HCT116 (cell line): ENCODE measurements around the gene HDLBP. TPM values are rescaled to one million over a fixed set of nuclear protein-coding genes. Genes with fewer than 3 reads are reported as not detected.

Experiments used
- ATAC-seq: fragments of 200-7000 bp; cut with Tn5 transposase; 2 replicates; pipeline ENCODE4 v1.9.1; 2020; ENCODE audit warnings: mild to moderate bottlenecking, moderate library complexity
- BruUV-seq: library from RNA; stranded (reverse); fragments of 400-500 nt; replicated peaks from 2 replicates; lab custom pipeline; 2021; lab: Mats Ljungman, UMichigan
- CTCF ChIA-PET: fragments of 300-600 bp; sonication (Branson Sonifier 250); formaldehyde crosslinking; loops from one replicate; lab custom pipeline; 2021; ENCODE audit warnings: antibody characterized with exemption; lab: Charles Lee
- POLR2A ChIA-PET: fragments of 300-600, 350-600 bp; sonication (Branson Sonifier 250); formaldehyde crosslinking; loops from one replicate; lab custom pipeline; 2021; ENCODE audit warnings: antibody characterized with exemption; lab: Charles Lee
- RAD21 ChIA-PET, 2 experiments: fragments of 300-600 bp; sonication (Branson Sonifier 250); formaldehyde crosslinking; loops; one replicate each; lab custom pipeline; 2023; ENCODE audit warnings: low total read pairs in 2 of 2; ENCODE audit not compliant: uncharacterized antibody in 2 of 2, unreplicated experiment in 2 of 2, low non-redundant PET in 1 of 2; lab: Charles Lee
- DNase-seq: peaks from one replicate; pipeline ENCODE4 v3.0.0-alpha.2; 2010; ENCODE audit warnings: low read depth, low spot score
- H2AFZ ChIP-seq: fragments of 200-600 bp; shearing (Covaris generic), sonication (generic); 2 replicates; pipeline ENCODE4 v1.6.1; 2017; ENCODE audit warnings: low read depth, mixed run types, mixed read lengths, antibody characterized with exemption, low read length; ENCODE audit not compliant: poor library complexity, severe bottlenecking
- H3K27ac ChIP-seq: 2 replicates; pipeline ENCODE4 v1.5.1; 2012; ENCODE audit warnings: low read depth, low read length
- H3K27me3 ChIP-seq: fragments of 200-600 bp; sonication (generic); 2 replicates; pipeline ENCODE4 v1.6.1; 2016; ENCODE audit warnings: mixed run types, low read length, mixed read lengths; ENCODE audit not compliant: insufficient read depth
- H3K36me3 ChIP-seq, 2 experiments: fragments of 200-500 bp in 1 of 2; fragments of 200-600 bp in 1 of 2; sonication (Bioruptor generic) in 1 of 2; sonication (generic) in 1 of 2; 2 replicates each; pipeline versions ENCODE4 v1.5.1 to v1.6.1; 2014 to 2016; ENCODE audit warnings: low read length in 2 of 2, inconsistent platforms in 1 of 2, mixed read lengths in 1 of 2, mixed run types in 1 of 2; ENCODE audit not compliant: insufficient read depth in 2 of 2, control insufficient read depth in 1 of 2
- H3K4me1 ChIP-seq, 2 experiments: fragments of 200-600 bp in 1 of 2; sonication (generic) in 1 of 2; 2 replicates each; pipeline versions ENCODE4 v1.5.1 to v1.6.1; 2012 to 2017; ENCODE audit warnings: low read length in 2 of 2, inconsistent platforms in 1 of 2, mild to moderate bottlenecking in 1 of 2, mixed read lengths in 1 of 2, mixed run types in 1 of 2, moderate library complexity in 1 of 2; ENCODE audit not compliant: insufficient read depth in 2 of 2, control insufficient read depth in 1 of 2
- H3K4me2 ChIP-seq: fragments of 200-600 bp; sonication (generic); 2 replicates; pipeline ENCODE4 v1.6.1; 2017; ENCODE audit warnings: mixed run types, low read length, mixed read lengths
- H3K4me3 ChIP-seq, 2 experiments: fragments of 200-600 bp in 1 of 2; sonication (generic) in 1 of 2; replicated peaks in 1 of 2; 2 replicates each; pipeline ENCODE4 v1.5.1; 2011 to 2016; ENCODE audit warnings: low read length in 2 of 2, control low read depth in 1 of 2, low read depth in 1 of 2, mild to moderate bottlenecking in 1 of 2, mixed read lengths in 1 of 2, mixed run types in 1 of 2
- H3K79me2 ChIP-seq: fragments of 200-600 bp; sonication (generic); 2 replicates; pipeline ENCODE4 v1.6.1; 2017; ENCODE audit warnings: mild to moderate bottlenecking, mixed run types, low read length, moderate library complexity, mixed read lengths; ENCODE audit not compliant: insufficient read depth
- H3K9ac ChIP-seq: fragments of 200-600 bp; sonication (generic); 2 replicates; pipeline ENCODE4 v1.6.1; 2016; ENCODE audit warnings: low read length, mixed read lengths
- H3K9me2 ChIP-seq: fragments of 200-600 bp; sonication (generic), shearing (Covaris generic); 2 replicates; pipeline ENCODE4 v1.6.1; 2017; ENCODE audit warnings: mixed run types, mild to moderate bottlenecking, moderate library complexity; ENCODE audit not compliant: insufficient read depth
- H3K9me3 ChIP-seq, 2 experiments: fragments of 200-500 bp in 1 of 2; fragments of 200-600 bp in 1 of 2; sonication (Bioruptor generic) in 1 of 2; sonication (generic) in 1 of 2; 2 replicates each; pipeline ENCODE4 v1.6.1; 2014 to 2017; ENCODE audit warnings: low read length in 2 of 2, mixed read lengths in 2 of 2, inconsistent platforms in 1 of 2, low read depth in 1 of 2, mild to moderate bottlenecking in 1 of 2, mixed run types in 1 of 2, moderate library complexity in 1 of 2; ENCODE audit not compliant: control insufficient read depth in 1 of 2, insufficient read depth in 1 of 2
- H4K20me1 ChIP-seq: fragments of 200-600 bp; sonication (generic), shearing (Covaris generic); 2 replicates; pipeline ENCODE4 v1.6.1; 2017; ENCODE audit warnings: mixed run types, mild to moderate bottlenecking, moderate library complexity; ENCODE audit not compliant: insufficient read depth
- EZH2 ChIP-seq: fragments of 200-600 bp; sonication (generic); IDR thresholded peaks from 2 replicates; pipeline ENCODE4 v1.6.1; 2017; ENCODE audit warnings: antibody characterized with exemption, mixed run types
- TCF7L2 ChIP-seq: IDR thresholded peaks from 2 replicates; pipeline ENCODE4 v1.7.0; 2011; ENCODE audit warnings: borderline replicate concordance, inconsistent platforms; ENCODE audit not compliant: insufficient read depth, insufficient read length; ENCODE audit errors: extremely low read depth
- ZNF274 ChIP-seq: fragments of 200-500 bp; sonication (Bioruptor generic); IDR thresholded peaks from 2 replicates; pipeline ENCODE4 v1.6.1; 2014; ENCODE audit warnings: mild to moderate bottlenecking, low read depth, low read length, inconsistent platforms
- intact Hi-C: fragments of 100-400 bp; cut with micrococcal nuclease; formaldehyde crosslinking; loops from 2 replicates; pipeline ENCODE4 v1.10.0; 2022
- total RNA-seq: library from RNA; stranded (reverse); gene quantifications from one replicate; pipeline ENCODE4 v1.2.1, GENCODE V29; 2021; ENCODE audit not compliant: unreplicated experiment
- TF ChIP-seq, protein P1 (sequence below): IDR thresholded peaks from 2 replicates; pipeline ENCODE4 v1.6.1; 2012
- TF ChIP-seq, protein P2 (sequence below): IDR thresholded peaks from 2 replicates; pipeline ENCODE4 v1.6.1; 2012

The HDLBP gene
- total RNA-seq, 1 experiment from 2014 or later = 462 TPM

DNA sequence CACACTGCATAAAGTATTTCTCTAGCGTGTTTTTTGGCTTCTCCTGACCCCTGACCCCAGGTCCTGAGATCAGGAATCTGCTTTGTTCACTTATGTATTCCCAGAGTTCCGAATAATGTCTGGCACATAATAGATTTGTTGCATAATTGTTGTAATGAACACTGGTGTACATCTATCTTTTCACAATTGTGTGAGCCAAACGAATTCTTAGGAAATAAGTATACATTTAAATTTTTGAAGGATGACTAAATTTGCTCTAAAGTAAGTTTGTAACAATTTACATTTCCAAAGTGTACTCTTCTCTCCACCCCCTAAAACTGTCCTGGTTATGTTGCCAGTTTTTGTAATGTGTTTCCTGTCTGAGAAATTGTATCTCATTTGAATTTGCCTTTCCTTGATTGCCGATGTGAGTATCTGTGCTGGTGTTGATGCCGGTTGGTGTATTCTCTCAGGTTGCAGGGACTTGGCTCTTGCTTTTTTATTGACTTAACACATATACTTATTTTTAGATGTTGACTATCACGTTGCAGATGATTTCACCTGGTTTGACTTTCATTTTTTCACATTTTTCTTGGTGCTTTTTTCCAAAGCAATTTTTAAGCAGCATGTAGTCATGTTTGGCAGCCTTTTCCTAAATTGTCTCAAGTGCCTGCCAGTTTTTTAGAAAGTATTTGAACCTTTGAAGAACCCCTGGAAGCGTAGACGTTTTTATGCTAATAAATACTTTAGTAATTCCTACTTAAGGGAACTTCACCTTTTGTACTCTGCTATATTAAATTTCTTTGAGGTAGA is 24.6 kb upstream of the HDLBP start:
- no peak for ATAC-seq
- no peak overlapping the region for H3K27ac ChIP-seq
- RAD21 ChIA-PET = no interaction called here
- TF ChIP-seq, protein P1, sequence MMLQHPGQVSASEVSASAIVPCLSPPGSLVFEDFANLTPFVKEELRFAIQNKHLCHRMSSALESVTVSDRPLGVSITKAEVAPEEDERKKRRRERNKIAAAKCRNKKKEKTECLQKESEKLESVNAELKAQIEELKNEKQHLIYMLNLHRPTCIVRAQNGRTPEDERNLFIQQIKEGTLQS = no peak
- TF ChIP-seq, all 23 proteins: peak for 0
- Histone ChIP-seq H3K9me2 (no peaks in the 10 kb centered on the region), H3K36me3 (peaks cover 66 to 70% of the 10 kb centered on the region in 2 experiments), H3K9ac (no peak overlapping the region), H3K4me3 (no peak overlapping the region), H3K27me3 (no peaks in the 10 kb centered on the region), H3K9me3 (no peaks in the 10 kb centered on the region), H2AFZ (no peak overlapping the region), H4K20me1 (peaks cover 14% of the 10 kb centered on the region; the same call in 1 of the 2 replicates), H3K4me1 (no peaks in the 10 kb centered on the region), H3K79me2 (peaks cover 65% of the 10 kb centered on the region), H3K4me2 (no peak overlapping the region)
- intact Hi-C loops = no loop called here
- no peak for DNase-seq
- CTCF ChIA-PET = no interaction called here
- POLR2A ChIA-PET = no interaction called here
- no TSS peak for BruUV-seq

DNA sequence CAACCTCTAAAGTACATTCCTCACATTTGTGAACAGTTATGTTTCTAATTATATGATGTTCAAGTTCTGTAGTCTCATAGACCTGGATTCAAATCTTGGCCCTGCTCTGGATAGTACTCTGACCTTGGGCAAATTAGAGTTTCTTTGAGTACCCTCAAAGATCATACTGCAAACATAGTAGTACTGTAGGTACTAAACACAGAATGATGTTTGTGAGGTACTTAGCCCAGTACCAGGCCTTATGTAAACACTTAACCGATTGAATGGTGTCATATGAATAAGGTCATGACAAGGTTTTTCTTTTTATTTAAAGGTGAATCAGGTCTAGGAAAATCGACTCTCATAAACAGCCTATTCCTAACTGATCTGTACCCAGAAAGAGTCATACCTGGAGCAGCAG is 19.3 kb upstream of the HDLBP start:
- DNase-seq = no peak
- H3K4me1 ChIP-seq = no peaks in the 10 kb centered on the region
- TF ChIP-seq ZNF274 (no peak), TCF7L2 (no peak), EZH2 (no peak)
- TF ChIP-seq, protein P2, sequence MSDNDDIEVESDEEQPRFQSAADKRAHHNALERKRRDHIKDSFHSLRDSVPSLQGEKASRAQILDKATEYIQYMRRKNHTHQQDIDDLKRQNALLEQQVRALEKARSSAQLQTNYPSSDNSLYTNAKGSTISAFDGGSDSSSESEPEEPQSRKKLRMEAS = no peak
- TF ChIP-seq, all 23 proteins: peak for 0
- no peak for ATAC-seq
- no TSS peak for BruUV-seq
- ChIA-PET POLR2A (no interaction called here), RAD21 (no interaction called here), CTCF (no interaction called here)
- no peak overlapping the region for H2AFZ ChIP-seq
- no peaks in the 10 kb centered on the region for H3K9me2 ChIP-seq
- H3K79me2 ChIP-seq = peaks cover 82% of the 10 kb centered on the region
- H4K20me1 ChIP-seq = peaks cover 4% of the 10 kb centered on the region; the same call in 1 of the 2 replicates
- H3K27ac ChIP-seq = no peak overlapping the region
- no peak overlapping the region for H3K4me3 ChIP-seq
- H3K9me3 ChIP-seq = no peaks in the 10 kb centered on the region
- H3K4me2 ChIP-seq = no peak overlapping the region
- peaks cover 31 to 54% of the 10 kb centered on the region in 2 experiments for H3K36me3 ChIP-seq
- no peaks in the 10 kb centered on the region for H3K27me3 ChIP-seq
- intact Hi-C loops = no loop called here
- H3K9ac ChIP-seq = no peak overlapping the region
